Loucy (cell line): ENCODE data around the gene INSC.
A peak's percentile ranks its signal among the peaks of the same experiment; 100 is the strongest.

Source experiments
- H2AFZ ChIP-seq: fragments of 200-600 bp; sonication (generic); 2 replicates; pipeline ENCODE4 v1.6.0; 2016; ENCODE audit warnings: antibody characterized with exemption, mild to moderate bottlenecking, low read length, moderate library complexity
- H3F3A ChIP-seq: fragments of 200-600 bp; 2 replicates; pipeline ENCODE4 v1.6.0; 2016; ENCODE audit warnings: antibody characterized with exemption, low read depth, mild to moderate bottlenecking
- H3K27me3 ChIP-seq: fragments of 200-600 bp; sonication (generic); 2 replicates; pipeline ENCODE4 v1.6.1; 2014; ENCODE audit warnings: low read length, mild to moderate bottlenecking; ENCODE audit not compliant: insufficient read depth, poor library complexity, severe bottlenecking
- H3K36me3 ChIP-seq: fragments of 200-600 bp; sonication (generic); 2 replicates; pipeline ENCODE4 v1.6.1; 2016; ENCODE audit warnings: low read length; ENCODE audit not compliant: insufficient read depth
- H3K4me1 ChIP-seq: fragments of 200-600 bp; sonication (generic); 2 replicates; pipeline ENCODE4 v1.5.1; 2014; ENCODE audit warnings: low read length, mild to moderate bottlenecking; ENCODE audit not compliant: insufficient read depth, poor library complexity, severe bottlenecking
- H3K4me2 ChIP-seq: fragments of 200-600 bp; sonication (generic); 2 replicates; pipeline ENCODE4 v1.6.0; 2014; ENCODE audit warnings: antibody characterized with exemption, low read length, low read depth, mild to moderate bottlenecking; ENCODE audit not compliant: poor library complexity, severe bottlenecking
- H3K4me3 ChIP-seq: fragments of 200-600 bp; sonication (generic); 2 replicates; pipeline ENCODE4 v1.5.1; 2014; ENCODE audit warnings: low read length, mild to moderate bottlenecking, mixed read lengths; ENCODE audit not compliant: poor library complexity, severe bottlenecking
- H3K79me2 ChIP-seq: fragments of 200-600 bp; sonication (generic); 2 replicates; pipeline ENCODE4 v1.6.1; 2014; ENCODE audit warnings: low read length; ENCODE audit not compliant: insufficient read depth
- H3K9ac ChIP-seq: fragments of 200-600 bp; sonication (generic); 2 replicates; pipeline ENCODE4 v1.6.0; 2014; ENCODE audit warnings: mild to moderate bottlenecking, low read depth, low read length, moderate library complexity; ENCODE audit not compliant: poor library complexity, severe bottlenecking
- H3K9me2 ChIP-seq: fragments of 200-600 bp; sonication (generic); replicated peaks from 2 replicates; pipeline ENCODE4 v1.6.1; 2016; ENCODE audit warnings: low read depth, low read length, mixed read lengths
- H3K9me3 ChIP-seq: fragments of 200-600 bp; sonication (generic); 2 replicates; pipeline ENCODE4 v1.6.1; 2014; ENCODE audit warnings: mild to moderate bottlenecking, antibody characterized with exemption, low read length, low read depth; ENCODE audit not compliant: insufficient read depth
- H4K20me1 ChIP-seq: fragments of 200-600 bp; sonication (generic); 2 replicates; pipeline ENCODE4 v1.6.0; 2014; ENCODE audit warnings: antibody characterized with exemption, low read length, mild to moderate bottlenecking; ENCODE audit not compliant: insufficient read depth, poor library complexity, severe bottlenecking
- CTCF ChIP-seq: fragments of 200-600 bp; sonication (generic); conservative IDR thresholded peaks from 2 replicates; pipeline ENCODE4 v1.5.1; 2014; ENCODE audit warnings: mild to moderate bottlenecking, antibody characterized with exemption, low read length
- EZH2phosphoT487 ChIP-seq: fragments of 200-600 bp; IDR thresholded peaks from 2 replicates; pipeline ENCODE4 v1.6.1; 2018; ENCODE audit warnings: antibody characterized with exemption, mild to moderate bottlenecking, moderate library complexity, borderline replicate concordance

INSC gene

DNA sequence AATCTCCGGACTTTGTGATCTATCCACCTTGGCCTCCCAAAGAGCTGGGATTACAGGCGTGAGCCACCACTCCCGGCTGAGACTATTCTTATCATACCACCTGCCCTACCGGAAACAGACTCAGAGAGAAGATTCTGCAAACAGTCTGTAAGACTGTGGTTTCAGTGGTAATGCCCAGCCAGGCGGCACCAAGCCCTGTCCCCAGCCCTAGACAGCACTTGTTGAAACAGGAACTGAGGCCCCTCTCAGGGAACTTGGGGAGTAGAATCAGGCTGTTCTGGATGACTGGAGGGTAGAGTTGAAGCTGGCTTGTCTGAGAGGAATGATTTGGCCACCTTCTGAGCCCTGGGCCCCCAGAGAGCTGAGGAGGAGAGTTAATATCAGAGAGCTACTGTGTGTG is 1.3 kb upstream of the INSC start:
- Histone ChIP-seq H3K4me3 (peak overlapping the region; percentile 50), H3K79me2 (no peaks in the 10 kb centered on the region), H2AFZ (no peak overlapping the region), H3F3A (no peaks in the 10 kb centered on the region), H3K4me1 (peaks cover 50% of the 10 kb centered on the region), H3K9me2 (no peaks in the 10 kb centered on the region), H3K9ac (peak overlapping the region; percentile 54), H4K20me1 (no peaks in the 10 kb centered on the region), H3K27me3 (no peaks in the 10 kb centered on the region), H3K9me3 (no peaks in the 10 kb centered on the region), H3K4me2 (peak overlapping the region; percentile 68), H3K36me3 (no peaks in the 10 kb centered on the region)
- no peak for TF ChIP-seq EZH2phosphoT487
- TF ChIP-seq CTCF = no peak

- no peaks in the 10 kb centered on the region for H3K27me3 ChIP-seq
- no peaks in the 10 kb centered on the region for H3F3A ChIP-seq
- no peaks in the 10 kb centered on the region for H4K20me1 ChIP-seq
- no peaks in the 10 kb centered on the region for H3K36me3 ChIP-seq
- H3K4me3 ChIP-seq = no peak overlapping the region
- TF ChIP-seq CTCF = no peak
- no peak for TF ChIP-seq EZH2phosphoT487
- H2AFZ ChIP-seq = no peak overlapping the region
- no peaks in the 10 kb centered on the region for H3K9me3 ChIP-seq
- H3K4me1 ChIP-seq = peaks cover 49% of the 10 kb centered on the region
- no peak overlapping the region for H3K4me2 ChIP-seq
- H3K9me2 ChIP-seq = no peaks in the 10 kb centered on the region
- H3K9ac ChIP-seq = no peak overlapping the region
- no peaks in the 10 kb centered on the region for H3K79me2 ChIP-seq
These were observed 963 bp downstream of the INSC start for GRCh38 chr11:15115686-15116085.

DNA sequence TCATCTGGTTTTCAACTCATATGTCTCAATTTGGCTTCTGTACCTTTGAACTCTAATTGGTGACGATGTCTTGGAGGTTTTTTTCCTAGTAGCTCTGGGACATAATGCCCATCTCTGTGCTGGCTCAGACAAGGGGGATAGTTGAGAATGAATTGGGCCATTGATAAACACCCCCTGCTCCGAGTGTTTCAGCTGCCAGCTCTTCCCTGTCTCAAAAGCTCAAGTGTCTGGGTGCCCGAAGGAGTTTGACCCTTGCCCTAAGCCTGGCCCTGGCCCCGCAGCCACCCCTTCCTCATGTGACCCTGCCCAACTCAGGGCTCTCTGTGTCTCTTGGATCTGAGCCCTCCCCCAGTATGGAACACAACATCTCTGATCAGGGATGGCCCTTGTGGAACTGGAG is 3.0 kb downstream of the INSC start:
- no peaks in the 10 kb centered on the region for H3F3A ChIP-seq
- H3K4me3 ChIP-seq = no peak overlapping the region
- no peaks in the 10 kb centered on the region for H3K79me2 ChIP-seq
- TF ChIP-seq CTCF (no peak), EZH2phosphoT487 (no peak)
- no peaks in the 10 kb centered on the region for H3K27me3 ChIP-seq
- no peaks in the 10 kb centered on the region for H3K36me3 ChIP-seq
- no peaks in the 10 kb centered on the region for H3K9me3 ChIP-seq
- H2AFZ ChIP-seq = no peak overlapping the region
- no peaks in the 10 kb centered on the region for H4K20me1 ChIP-seq
- peaks cover 32% of the 10 kb centered on the region for H3K4me1 ChIP-seq
- no peaks in the 10 kb centered on the region for H3K9me2 ChIP-seq
- H3K4me2 ChIP-seq = no peak overlapping the region
- H3K9ac ChIP-seq = no peak overlapping the region
